Spinal cord (tissue), 10 donors: ENCODE results near the gene ENOX1. TPM values are rescaled to one million over a fixed set of nuclear protein-coding genes. Genes with fewer than 3 reads are reported as not detected.
A peak's percentile ranks its signal among the peaks of the same experiment; 100 is the strongest.

Source experiments
- DNase-seq, 6 donors: peaks; one replicate each; pipeline versions ENCODE4 v3.0.0 to v3.0.0-alpha.2; 2013 to 2015; ENCODE audit warnings: low spot score in 6 of 6, low read depth in 4 of 6
- H3K27ac ChIP-seq: one replicate; pipeline ENCODE4 v1.5.1; 2013; ENCODE audit warnings: low read depth, low read length, control low read depth
- H3K27me3 ChIP-seq: one replicate; pipeline ENCODE4 v1.6.1; 2013; ENCODE audit warnings: low read length; ENCODE audit not compliant: control insufficient read depth, insufficient read depth
- H3K36me3 ChIP-seq: one replicate; pipeline ENCODE4 v1.6.1; 2013; ENCODE audit warnings: low read length; ENCODE audit not compliant: control insufficient read depth, insufficient read depth
- H3K4me1 ChIP-seq: one replicate; pipeline ENCODE4 v1.6.1; 2013; ENCODE audit warnings: low read length; ENCODE audit not compliant: control insufficient read depth, insufficient read depth
- H3K4me3 ChIP-seq: one replicate; pipeline ENCODE4 v1.5.1; 2013; ENCODE audit warnings: low read depth, low read length, control low read depth
- H3K9me3 ChIP-seq: one replicate; pipeline ENCODE4 v1.6.1; 2013; ENCODE audit warnings: low read length; ENCODE audit not compliant: control insufficient read depth, insufficient read depth
- WGBS: methylation state at CpG from one replicate; pipeline ENCODE4 v1.1.5; 2013; ENCODE audit warnings: missing lambda C conversion rate; ENCODE audit not compliant: insufficient coverage; 5-methylcytosine and 5-hydroxymethylcytosine counted together
- polyA plus RNA-seq, 2 donors: library from polyadenylated mRNA; unstranded; fragments of 120-200 nt; gene quantifications; one replicate each; pipeline ENCODE4 v1.2.1, GENCODE V29; 2013; ENCODE audit not compliant: insufficient read length in 2 of 2
- total RNA-seq, 2 donors: library from RNA; depleted of rRNA in 1 of 2; stranded (reverse); fragments of 120-200 nt in 1 of 2; fragments of >200 nt in 1 of 2; gene quantifications; one replicate each; pipeline versions ENCODE4 v1.2.3 to v1.2.4, GENCODE V29; 2013 to 2014
- donor health status: healthy.

Gene ENOX1
- total and polyA plus RNA-seq, 4 donors: 17.9 to 20.5 (median 19.2) TPM

DNA sequence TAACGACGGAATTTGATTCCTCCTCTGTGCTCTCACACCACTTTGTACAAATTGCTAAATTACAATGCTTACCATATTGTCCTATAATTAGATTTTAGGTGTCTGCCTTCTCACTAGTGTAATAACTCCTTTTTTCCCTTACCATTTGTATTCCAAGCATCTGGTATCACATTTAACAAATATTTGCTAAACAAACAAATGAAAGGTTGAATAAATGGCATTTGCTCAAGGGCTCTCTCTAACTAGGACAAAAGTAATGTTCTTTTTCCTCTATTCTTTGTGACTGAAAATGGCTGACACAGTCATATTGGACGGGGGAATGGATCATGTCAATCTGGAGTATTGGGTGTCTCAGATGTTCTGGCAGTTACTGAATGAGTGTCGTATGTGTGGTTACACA is 99.7 kb downstream of the ENOX1 start:
- no peak for DNase-seq
- no peaks in the 10 kb centered on the region for H3K36me3 ChIP-seq
- no peaks in the 10 kb centered on the region for H3K27me3 ChIP-seq
- no peak overlapping the region for H3K27ac ChIP-seq
- H3K9me3 ChIP-seq: no peaks in the 10 kb centered on the region
- no peak overlapping the region for H3K4me3 ChIP-seq
- no CpG with 5 or more reads among the region's 4 CpGs for WGBS
- H3K4me1 ChIP-seq: peaks cover 6% of the 10 kb centered on the region

DNA sequence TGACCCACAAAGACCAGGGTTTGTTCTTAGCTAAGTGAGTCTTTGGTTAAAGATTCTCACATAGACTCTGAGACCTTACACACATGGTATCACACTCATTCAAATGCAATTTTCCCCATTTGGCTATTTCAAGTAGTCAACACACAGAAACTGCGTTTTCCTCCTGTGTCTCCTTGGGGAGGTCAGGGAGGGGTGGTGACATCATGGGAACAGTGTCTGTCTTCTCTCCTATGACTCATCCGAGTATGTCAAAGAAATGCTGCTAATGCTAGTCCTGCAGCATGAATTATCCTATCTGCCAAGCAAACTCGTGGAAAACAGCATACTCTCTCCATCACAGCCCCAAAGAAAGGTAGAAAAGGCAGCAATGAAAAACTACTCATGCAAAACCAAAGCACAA is 100.2 kb downstream of the ENOX1 start:
- DNase-seq: no peak
- no peaks in the 10 kb centered on the region for H3K36me3 ChIP-seq
- no peak overlapping the region for H3K27ac ChIP-seq
- no peaks in the 10 kb centered on the region for H3K27me3 ChIP-seq
- H3K9me3 ChIP-seq: no peaks in the 10 kb centered on the region
- H3K4me1 ChIP-seq: peaks cover 6% of the 10 kb centered on the region
- 0% methylated on average over 1 of the region's 3 CpGs for WGBS
- no peak overlapping the region for H3K4me3 ChIP-seq

DNA sequence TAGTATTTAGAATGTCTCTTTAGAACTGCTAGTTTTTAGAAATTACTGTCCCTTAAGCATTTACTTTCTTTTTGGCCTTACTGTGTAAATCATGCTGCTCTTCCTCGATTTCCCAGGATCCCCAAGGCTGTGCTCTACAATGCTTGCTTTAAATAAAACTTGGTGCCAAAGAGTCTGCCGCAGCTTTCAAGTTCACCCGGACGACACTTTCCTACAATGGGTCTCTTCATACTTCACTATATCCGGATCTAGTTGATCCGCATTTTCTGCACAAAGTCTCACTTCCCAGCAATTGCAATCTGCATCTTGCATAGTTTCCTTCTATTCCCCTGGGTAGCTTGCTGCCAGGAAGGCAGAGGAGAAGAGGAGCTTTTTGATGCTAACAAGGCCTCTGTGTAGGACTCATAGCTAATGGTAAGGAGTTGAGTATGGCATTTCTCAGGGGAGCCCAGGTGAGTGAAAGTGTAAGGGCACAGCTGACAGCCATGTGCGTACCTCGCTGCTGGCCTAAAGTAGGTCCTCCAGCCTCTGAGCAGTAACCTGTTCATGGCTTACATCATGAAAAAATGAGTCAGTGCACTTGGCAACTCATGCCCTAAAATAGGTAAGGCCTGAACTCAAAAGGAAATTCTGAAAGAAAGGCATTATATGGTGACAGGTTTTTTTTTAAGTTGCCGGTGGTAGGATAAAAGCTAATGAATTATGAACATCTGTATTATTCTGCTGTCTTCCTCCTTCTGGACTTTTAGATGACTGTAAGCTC is 101.6 kb downstream of the ENOX1 start:
- H3K27ac ChIP-seq: peak overlapping the region; percentile 68
- no peak overlapping the region for H3K4me3 ChIP-seq
- 53% methylated on average over 9 of the region's 9 CpGs for WGBS
- H3K9me3 ChIP-seq: no peaks in the 10 kb centered on the region
- H3K4me1 ChIP-seq: peaks cover 6% of the 10 kb centered on the region
- DNase-seq: peak in 3 of 6 donors; percentile 6 to 55 (median 22)
- no peaks in the 10 kb centered on the region for H3K36me3 ChIP-seq
- H3K27me3 ChIP-seq: no peaks in the 10 kb centered on the region

DNA sequence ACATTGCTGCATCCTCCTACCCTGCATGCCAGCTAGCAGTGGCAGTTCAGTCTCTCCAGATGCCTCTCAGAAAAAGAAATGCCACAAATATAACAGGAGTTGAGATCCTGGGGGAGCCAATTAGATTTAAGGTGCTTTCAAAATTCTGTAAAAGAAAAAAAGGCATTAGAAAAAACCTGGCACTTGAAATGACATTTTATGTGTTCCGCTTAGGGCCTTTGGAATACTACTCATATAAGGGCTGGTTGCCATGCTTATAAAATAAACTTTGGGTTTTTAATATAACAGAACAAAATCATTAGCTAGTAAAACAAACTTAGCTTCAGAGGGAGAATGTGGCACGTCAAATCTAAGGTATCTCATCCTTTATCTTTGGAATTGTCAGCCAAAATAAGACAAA is 104.1 kb downstream of the ENOX1 start:
- 67% methylated on average over 1 of the region's 2 CpGs for WGBS

DNA sequence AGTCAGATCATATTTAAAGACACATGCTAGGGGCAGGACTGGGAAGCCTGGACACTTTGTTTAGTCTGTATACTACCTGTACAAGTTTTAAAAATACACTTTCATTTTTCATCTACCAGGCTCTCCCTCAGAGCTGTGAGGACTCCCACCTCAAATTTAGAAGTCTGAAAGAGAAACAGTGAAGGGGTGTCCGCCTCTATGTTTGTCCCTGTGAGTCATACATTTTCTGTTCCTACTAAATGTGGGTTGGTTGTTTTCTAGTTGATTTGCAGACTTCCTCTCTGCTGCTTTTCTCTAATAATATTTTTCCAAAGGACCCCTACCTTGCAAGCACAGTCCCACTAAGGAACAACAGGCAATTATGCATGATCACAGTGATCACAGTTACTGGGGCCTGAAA is 110.5 kb downstream of the ENOX1 start:
- WGBS: no CpG with 5 or more reads among the region's 1 CpG
- H3K9me3 ChIP-seq: no peaks in the 10 kb centered on the region
- H3K4me3 ChIP-seq: no peak overlapping the region
- no peak overlapping the region for H3K27ac ChIP-seq
- peaks cover 4% of the 10 kb centered on the region for H3K4me1 ChIP-seq
- H3K36me3 ChIP-seq: no peaks in the 10 kb centered on the region
- no peak for DNase-seq
- H3K27me3 ChIP-seq: no peaks in the 10 kb centered on the region

More for the DNA sequence above, 104.1 kb downstream of the ENOX1 start:
- peaks cover 6% of the 10 kb centered on the region for H3K4me1 ChIP-seq
- no peak overlapping the region for H3K4me3 ChIP-seq
- H3K27me3 ChIP-seq: no peaks in the 10 kb centered on the region
- no peak for DNase-seq
- H3K27ac ChIP-seq: no peak overlapping the region
- no peaks in the 10 kb centered on the region for H3K36me3 ChIP-seq
- H3K9me3 ChIP-seq: no peaks in the 10 kb centered on the region

DNA sequence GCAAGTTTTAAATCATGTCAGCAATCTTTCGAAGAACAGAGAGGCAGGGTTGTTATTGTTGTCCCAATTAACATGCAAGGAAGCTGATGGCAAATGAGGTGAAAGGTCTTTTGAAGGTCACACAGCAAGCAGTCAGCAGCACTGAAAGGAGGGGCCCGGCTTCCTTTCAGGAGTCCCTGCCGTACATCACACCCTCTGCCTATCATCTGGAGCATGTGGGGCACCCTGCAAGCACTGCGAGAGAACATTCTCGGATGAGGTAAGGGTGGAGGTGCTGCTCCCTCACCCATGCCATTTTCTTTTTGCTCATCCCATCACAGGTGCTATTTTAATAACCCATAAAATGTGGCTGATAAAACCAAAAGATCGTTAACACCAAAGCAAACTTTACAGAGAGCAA is 111.2 kb downstream of the ENOX1 start:
- H3K4me3 ChIP-seq: no peak overlapping the region
- H3K27me3 ChIP-seq: no peaks in the 10 kb centered on the region
- no peak overlapping the region for H3K27ac ChIP-seq
- H3K9me3 ChIP-seq: no peaks in the 10 kb centered on the region
- H3K36me3 ChIP-seq: no peaks in the 10 kb centered on the region
- peaks cover 4% of the 10 kb centered on the region for H3K4me1 ChIP-seq
- no peak for DNase-seq
- WGBS: 25% methylated on average over 1 of the region's 6 CpGs

DNA sequence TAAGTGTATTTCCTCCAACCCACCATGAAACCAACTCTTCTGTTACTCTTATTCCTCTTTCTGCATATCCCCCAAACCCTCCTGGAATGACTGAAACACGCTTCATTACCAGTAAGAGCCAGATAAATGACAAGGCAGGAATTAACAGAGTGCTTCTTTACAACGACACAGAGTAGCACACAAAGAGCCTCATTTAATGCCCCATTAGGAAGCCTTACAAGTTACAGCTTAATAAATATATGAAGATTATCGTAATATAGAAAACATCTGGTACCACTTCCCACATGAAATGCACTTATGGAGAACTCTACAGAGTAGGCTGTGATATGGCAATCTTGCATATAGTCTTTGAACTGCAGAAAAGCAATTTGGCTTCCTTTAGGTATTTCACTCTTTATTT is 116.8 kb downstream of the ENOX1 start:
- no peaks in the 10 kb centered on the region for H3K4me1 ChIP-seq
- WGBS: 60% methylated on average over 1 of the region's 3 CpGs
- H3K36me3 ChIP-seq: no peaks in the 10 kb centered on the region
- peak in 1 of 6 donors; percentile 52 for DNase-seq
- H3K9me3 ChIP-seq: no peaks in the 10 kb centered on the region
- H3K27ac ChIP-seq: no peak overlapping the region
- H3K27me3 ChIP-seq: no peaks in the 10 kb centered on the region
- H3K4me3 ChIP-seq: no peak overlapping the region

DNA sequence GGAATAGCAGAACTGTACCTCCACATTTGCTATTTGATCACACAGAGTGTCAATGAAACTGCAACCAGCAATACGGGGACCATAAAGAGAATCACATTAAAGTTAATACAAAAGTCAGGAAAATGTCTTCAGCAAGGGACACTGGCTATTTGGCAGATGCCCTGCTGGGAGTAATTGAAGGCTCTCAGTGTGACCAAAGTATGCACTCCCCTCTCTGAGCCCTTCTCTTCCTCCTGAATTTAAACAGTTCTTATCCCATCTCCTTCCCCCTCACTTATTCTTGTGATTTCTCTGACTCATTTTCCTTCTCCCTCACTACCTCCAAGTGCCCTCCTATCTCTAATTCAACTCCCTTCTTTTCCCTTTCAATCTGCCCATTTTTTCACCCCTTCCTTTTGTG is 117.7 kb downstream of the ENOX1 start:
- DNase-seq: no peak
- Histone ChIP-seq H3K27ac (no peak overlapping the region), H3K27me3 (no peaks in the 10 kb centered on the region), H3K4me1 (no peaks in the 10 kb centered on the region), H3K9me3 (no peaks in the 10 kb centered on the region), H3K36me3 (no peaks in the 10 kb centered on the region), H3K4me3 (no peak overlapping the region)
- no CpG with 5 or more reads among the region's 1 CpG for WGBS

DNA sequence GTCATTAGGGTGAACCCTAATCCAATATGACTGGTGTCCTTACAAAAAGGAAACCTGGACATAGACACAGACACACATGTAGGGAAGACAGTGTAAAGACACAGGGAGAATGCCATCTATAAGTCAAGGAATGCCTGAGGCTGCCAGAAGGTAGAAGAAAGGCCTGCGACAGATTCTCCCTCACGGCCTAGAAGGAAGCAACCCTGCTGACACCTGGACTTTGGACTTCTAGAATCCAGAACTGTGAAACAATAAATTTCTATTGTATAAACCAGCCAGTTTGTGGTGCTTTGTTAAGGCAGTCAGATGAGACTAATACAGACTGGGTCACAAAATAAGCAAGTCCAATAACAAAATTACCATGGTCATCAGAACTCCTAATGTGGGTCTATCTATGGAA is 120.4 kb downstream of the ENOX1 start:
- no CpG with 5 or more reads among the region's 2 CpGs for WGBS
- Histone ChIP-seq H3K36me3 (no peaks in the 10 kb centered on the region), H3K27me3 (no peaks in the 10 kb centered on the region), H3K4me3 (no peak overlapping the region), H3K9me3 (no peaks in the 10 kb centered on the region), H3K4me1 (no peaks in the 10 kb centered on the region), H3K27ac (no peak overlapping the region)
- DNase-seq: no peak

DNA sequence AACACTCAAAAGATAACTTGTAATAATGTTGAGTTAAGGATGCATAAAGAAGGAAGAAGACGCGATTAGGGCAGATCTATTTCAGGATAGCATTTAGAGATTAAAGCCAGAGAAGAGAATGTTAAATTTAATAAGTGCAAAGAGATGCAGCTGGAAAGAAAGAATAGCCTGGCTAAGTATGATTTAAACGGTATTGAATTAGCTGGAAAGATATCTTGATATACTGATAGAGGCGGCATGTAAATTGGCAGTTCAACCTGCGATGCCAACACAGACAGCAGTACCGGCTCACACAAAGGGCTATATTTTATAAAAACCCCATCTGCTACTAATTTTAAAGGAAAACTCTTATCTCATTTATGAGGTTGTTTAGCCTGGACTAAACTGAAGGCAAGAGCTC is 121.4 kb downstream of the ENOX1 start:
- DNase-seq: peak in 1 of 6 donors; percentile 26
- H3K36me3 ChIP-seq: no peaks in the 10 kb centered on the region
- H3K9me3 ChIP-seq: no peaks in the 10 kb centered on the region
- no peaks in the 10 kb centered on the region for H3K27me3 ChIP-seq
- no peaks in the 10 kb centered on the region for H3K4me1 ChIP-seq
- WGBS: 78% methylated on average over 3 of the region's 6 CpGs
- H3K27ac ChIP-seq: no peak overlapping the region
- no peak overlapping the region for H3K4me3 ChIP-seq
